ENCODE data around the gene SLC23A3.
"Not testable (repeated sequence)": the region's sequence is repeated elsewhere in the genome, so short reads cannot be mapped to it uniquely, and the experiment has no call there.

SLC23A3 gene

GRCh38 chr2:219205165-219205538 lies 35.3 kb upstream of the SLC23A3 start:
- no peak for DNase-seq (ENCODE audit: low spot score)

- no peak for DNase-seq (ENCODE audit: low spot score)
Observed at GRCh38 chr2:219204425-219205164, 34.8 kb upstream of the SLC23A3 start.

GRCh38 chr2:219201331-219201730 lies 31.5 kb upstream of the SLC23A3 start:
- DNase-seq (ENCODE audit: low spot score): not testable (repeated sequence)

- DNase-seq (ENCODE audit: low spot score): not testable (repeated sequence)
Observed at GRCh38 chr2:219200502-219201326, 30.9 kb upstream of the SLC23A3 start.

GRCh38 chr2:219199470-219200211 lies 29.8 kb upstream of the SLC23A3 start:
- DNase-seq (ENCODE audit: low spot score): no peak

- no peak for DNase-seq (ENCODE audit: low spot score)
Observed at GRCh38 chr2:219198974-219199373, 29.1 kb upstream of the SLC23A3 start.

GRCh38 chr2:219197388-219197787 lies 27.6 kb upstream of the SLC23A3 start:
- DNase-seq (ENCODE audit: low spot score): no peak

- no peak for DNase-seq (ENCODE audit: low spot score)
Observed at GRCh38 chr2:219186754-219187456, 17.1 kb upstream of the SLC23A3 start.

GRCh38 chr2:219184121-219184520 lies 14.3 kb upstream of the SLC23A3 start:
- DNase-seq (ENCODE audit: low spot score): no peak

GRCh38 chr2:219183151-219183772 lies 13.4 kb upstream of the SLC23A3 start:
- no peak for DNase-seq (ENCODE audit: low spot score)

GRCh38 chr2:219182331-219183150 lies 12.7 kb upstream of the SLC23A3 start:
- DNase-seq (ENCODE audit: low spot score): no peak

GRCh38 chr2:219181531-219181930 lies 11.7 kb upstream of the SLC23A3 start:
- DNase-seq (ENCODE audit: low spot score): no peak

GRCh38 chr2:219180961-219181360 lies 11.1 kb upstream of the SLC23A3 start:
- DNase-seq (ENCODE audit: low spot score): no peak

GRCh38 chr2:219179601-219180465 lies 10.0 kb upstream of the SLC23A3 start:
- no peak for DNase-seq (ENCODE audit: low spot score)

- no peak for DNase-seq (ENCODE audit: low spot score)
Observed at GRCh38 chr2:219178377-219179175, 8.7 kb upstream of the SLC23A3 start.

GRCh38 chr2:219177552-219178376 lies 7.9 kb upstream of the SLC23A3 start, which contains the start of gene RETREG2:
Gene RETREG2 (plus strand): TSS chr2:219178275. CDS start chr2:219178353, 78 bp downstream.
- peak; percentile 91 for DNase-seq (ENCODE audit: low spot score)

- DNase-seq (ENCODE audit: low spot score): peak; percentile 90
Observed at GRCh38 chr2:219176818-219177551, 7.2 kb upstream of the SLC23A3 start, which contains the start of gene CNPPD1. Gene CNPPD1 (minus strand): TSS chr2:219176925. CDS start chr2:219176828, 97 bp downstream.
